HCT116 (cell line): ENCODE data around the gene TENT5A. TPM values are rescaled to one million over a fixed set of nuclear protein-coding genes. Genes with fewer than 3 reads are reported as not detected.

Experiments used
- ATAC-seq: fragments of 200-7000 bp; cut with Tn5 transposase; 2 replicates; pipeline ENCODE4 v1.9.1; 2020; ENCODE audit warnings: mild to moderate bottlenecking, moderate library complexity
- BruUV-seq: library from RNA; stranded (reverse); fragments of 400-500 nt; replicated peaks from 2 replicates; lab custom pipeline; 2021; lab: Mats Ljungman, UMichigan
- CTCF ChIA-PET: fragments of 300-600 bp; sonication (Branson Sonifier 250); formaldehyde crosslinking; loops from one replicate; lab custom pipeline; 2021; ENCODE audit warnings: antibody characterized with exemption; lab: Charles Lee
- POLR2A ChIA-PET: fragments of 300-600, 350-600 bp; sonication (Branson Sonifier 250); formaldehyde crosslinking; loops from one replicate; lab custom pipeline; 2021; ENCODE audit warnings: antibody characterized with exemption; lab: Charles Lee
- RAD21 ChIA-PET, 2 experiments: fragments of 300-600 bp; sonication (Branson Sonifier 250); formaldehyde crosslinking; loops; one replicate each; lab custom pipeline; 2023; ENCODE audit warnings: low total read pairs in 2 of 2; ENCODE audit not compliant: uncharacterized antibody in 2 of 2, unreplicated experiment in 2 of 2, low non-redundant PET in 1 of 2; lab: Charles Lee
- DNase-seq: peaks from one replicate; pipeline ENCODE4 v3.0.0-alpha.2; 2010; ENCODE audit warnings: low read depth, low spot score
- H2AFZ ChIP-seq: fragments of 200-600 bp; shearing (Covaris generic), sonication (generic); 2 replicates; pipeline ENCODE4 v1.6.1; 2017; ENCODE audit warnings: low read depth, mixed run types, mixed read lengths, antibody characterized with exemption, low read length; ENCODE audit not compliant: poor library complexity, severe bottlenecking
- H3K27ac ChIP-seq: 2 replicates; pipeline ENCODE4 v1.5.1; 2012; ENCODE audit warnings: low read depth, low read length
- H3K27me3 ChIP-seq: fragments of 200-600 bp; sonication (generic); 2 replicates; pipeline ENCODE4 v1.6.1; 2016; ENCODE audit warnings: mixed run types, low read length, mixed read lengths; ENCODE audit not compliant: insufficient read depth
- H3K36me3 ChIP-seq, 2 experiments: fragments of 200-500 bp in 1 of 2; fragments of 200-600 bp in 1 of 2; sonication (Bioruptor generic) in 1 of 2; sonication (generic) in 1 of 2; 2 replicates each; pipeline versions ENCODE4 v1.5.1 to v1.6.1; 2014 to 2016; ENCODE audit warnings: low read length in 2 of 2, inconsistent platforms in 1 of 2, mixed read lengths in 1 of 2, mixed run types in 1 of 2; ENCODE audit not compliant: insufficient read depth in 2 of 2, control insufficient read depth in 1 of 2
- H3K4me1 ChIP-seq, 2 experiments: fragments of 200-600 bp in 1 of 2; sonication (generic) in 1 of 2; 2 replicates each; pipeline versions ENCODE4 v1.5.1 to v1.6.1; 2012 to 2017; ENCODE audit warnings: low read length in 2 of 2, inconsistent platforms in 1 of 2, mild to moderate bottlenecking in 1 of 2, mixed read lengths in 1 of 2, mixed run types in 1 of 2, moderate library complexity in 1 of 2; ENCODE audit not compliant: insufficient read depth in 2 of 2, control insufficient read depth in 1 of 2
- H3K4me2 ChIP-seq: fragments of 200-600 bp; sonication (generic); 2 replicates; pipeline ENCODE4 v1.6.1; 2017; ENCODE audit warnings: mixed run types, low read length, mixed read lengths
- H3K4me3 ChIP-seq, 2 experiments: fragments of 200-600 bp in 1 of 2; sonication (generic) in 1 of 2; replicated peaks in 1 of 2; 2 replicates each; pipeline ENCODE4 v1.5.1; 2011 to 2016; ENCODE audit warnings: low read length in 2 of 2, control low read depth in 1 of 2, low read depth in 1 of 2, mild to moderate bottlenecking in 1 of 2, mixed read lengths in 1 of 2, mixed run types in 1 of 2
- H3K79me2 ChIP-seq: fragments of 200-600 bp; sonication (generic); 2 replicates; pipeline ENCODE4 v1.6.1; 2017; ENCODE audit warnings: mild to moderate bottlenecking, mixed run types, low read length, moderate library complexity, mixed read lengths; ENCODE audit not compliant: insufficient read depth
- H3K9ac ChIP-seq: fragments of 200-600 bp; sonication (generic); 2 replicates; pipeline ENCODE4 v1.6.1; 2016; ENCODE audit warnings: low read length, mixed read lengths
- H3K9me2 ChIP-seq: fragments of 200-600 bp; sonication (generic), shearing (Covaris generic); 2 replicates; pipeline ENCODE4 v1.6.1; 2017; ENCODE audit warnings: mixed run types, mild to moderate bottlenecking, moderate library complexity; ENCODE audit not compliant: insufficient read depth
- H3K9me3 ChIP-seq, 2 experiments: fragments of 200-500 bp in 1 of 2; fragments of 200-600 bp in 1 of 2; sonication (Bioruptor generic) in 1 of 2; sonication (generic) in 1 of 2; 2 replicates each; pipeline ENCODE4 v1.6.1; 2014 to 2017; ENCODE audit warnings: low read length in 2 of 2, mixed read lengths in 2 of 2, inconsistent platforms in 1 of 2, low read depth in 1 of 2, mild to moderate bottlenecking in 1 of 2, mixed run types in 1 of 2, moderate library complexity in 1 of 2; ENCODE audit not compliant: control insufficient read depth in 1 of 2, insufficient read depth in 1 of 2
- H4K20me1 ChIP-seq: fragments of 200-600 bp; sonication (generic), shearing (Covaris generic); 2 replicates; pipeline ENCODE4 v1.6.1; 2017; ENCODE audit warnings: mixed run types, mild to moderate bottlenecking, moderate library complexity; ENCODE audit not compliant: insufficient read depth
- CEBPB ChIP-seq: IDR thresholded peaks from 2 replicates; pipeline ENCODE4 v1.6.1; 2012; ENCODE audit warnings: low read depth
- EGR1 ChIP-seq: IDR thresholded peaks from 2 replicates; pipeline ENCODE4 v1.6.1; 2012; ENCODE audit warnings: low read depth
- ELF1 ChIP-seq: IDR thresholded peaks from 2 replicates; pipeline ENCODE4 v1.6.1; 2012; ENCODE audit warnings: low read depth, borderline replicate concordance
- EZH2phosphoT487 ChIP-seq: fragments of 200-600 bp; IDR thresholded peaks from 2 replicates; pipeline ENCODE4 v1.6.1; 2018; ENCODE audit warnings: antibody characterized with exemption, borderline replicate concordance
- JUND ChIP-seq: IDR thresholded peaks from 2 replicates; pipeline ENCODE4 v1.6.1; 2012
- POLR2A ChIP-seq: IDR thresholded peaks from 2 replicates; pipeline ENCODE4 v1.7.0; 2011; ENCODE audit warnings: borderline replicate concordance; ENCODE audit not compliant: insufficient read depth, insufficient read length; ENCODE audit errors: extremely low read depth
- RAD21 ChIP-seq: IDR thresholded peaks from 2 replicates; pipeline ENCODE4 v1.6.1; 2012; ENCODE audit warnings: low read depth, mild to moderate bottlenecking
- TCF7L2 ChIP-seq: IDR thresholded peaks from 2 replicates; pipeline ENCODE4 v1.7.0; 2011; ENCODE audit warnings: borderline replicate concordance, inconsistent platforms; ENCODE audit not compliant: insufficient read depth, insufficient read length; ENCODE audit errors: extremely low read depth
- ZFX ChIP-seq: fragments of 450-650 bp; IDR thresholded peaks from 2 replicates; pipeline ENCODE4 v1.6.1; 2017
- ZNF274 ChIP-seq: fragments of 200-500 bp; sonication (Bioruptor generic); IDR thresholded peaks from 2 replicates; pipeline ENCODE4 v1.6.1; 2014; ENCODE audit warnings: mild to moderate bottlenecking, low read depth, low read length, inconsistent platforms
- intact Hi-C: fragments of 100-400 bp; cut with micrococcal nuclease; formaldehyde crosslinking; loops from 2 replicates; pipeline ENCODE4 v1.10.0; 2022
- total RNA-seq: library from RNA; stranded (reverse); gene quantifications from one replicate; pipeline ENCODE4 v1.2.1, GENCODE V29; 2021; ENCODE audit not compliant: unreplicated experiment
- TF ChIP-seq, protein P1 (sequence below): IDR thresholded peaks from 2 replicates; pipeline ENCODE4 v1.6.1; 2012
- TF ChIP-seq, protein P2 (sequence below): IDR thresholded peaks from 2 replicates; pipeline ENCODE4 v1.6.1; 2012
- TF ChIP-seq, protein P3 (sequence below): IDR thresholded peaks from 2 replicates; pipeline ENCODE4 v1.6.1; 2012; ENCODE audit warnings: low read depth

The TENT5A gene
- total RNA-seq, 1 experiment from 2014 or later = 11.2 TPM

DNA sequence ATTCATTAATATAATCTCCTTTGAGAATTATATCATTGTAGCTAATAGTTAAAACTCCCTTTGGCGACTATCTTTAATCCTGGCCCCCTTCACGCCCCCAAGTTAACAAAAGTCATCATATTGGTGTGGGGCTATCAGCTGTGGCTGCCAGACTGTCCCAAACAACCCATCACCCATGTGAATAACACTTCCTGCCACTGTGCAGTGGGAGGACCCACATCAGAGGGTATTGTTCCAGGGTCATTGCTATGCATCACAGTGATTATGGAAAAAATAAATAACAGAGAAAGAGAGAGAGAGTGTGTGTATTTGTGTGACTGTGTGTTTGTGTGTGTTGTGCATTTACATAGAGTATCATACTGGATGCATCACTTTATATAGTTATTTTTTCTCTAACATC is 39.3 kb upstream of the TENT5A start:
- no peak for ATAC-seq
- no peak for TF ChIP-seq ZNF274
- no peak for TF ChIP-seq CEBPB
- no peak for TF ChIP-seq ELF1
- TF ChIP-seq RAD21 = no peak
- no peak for TF ChIP-seq POLR2A
- no peak for TF ChIP-seq TCF7L2
- TF ChIP-seq, all 23 proteins: peak for 0
- no peak overlapping the region for H3K9ac ChIP-seq
- ChIA-PET POLR2A (no interaction called here), RAD21 (no interaction called here), CTCF (no interaction called here)
- DNase-seq = no peak
- no TSS peak for BruUV-seq
- no peaks in the 10 kb centered on the region for H3K9me2 ChIP-seq
- H3K27ac ChIP-seq = no peak overlapping the region
- H4K20me1 ChIP-seq = no peaks in the 10 kb centered on the region
- H3K9me3 ChIP-seq = no peaks in the 10 kb centered on the region
- H3K4me3 ChIP-seq = no peak overlapping the region
- no peaks in the 10 kb centered on the region for H3K4me1 ChIP-seq
- H3K36me3 ChIP-seq = no peaks in the 10 kb centered on the region
- intact Hi-C loops = no loop called here
- H2AFZ ChIP-seq = no peak overlapping the region
- no peak overlapping the region for H3K4me2 ChIP-seq
- H3K27me3 ChIP-seq = no peaks in the 10 kb centered on the region
- no peaks in the 10 kb centered on the region for H3K79me2 ChIP-seq

DNA sequence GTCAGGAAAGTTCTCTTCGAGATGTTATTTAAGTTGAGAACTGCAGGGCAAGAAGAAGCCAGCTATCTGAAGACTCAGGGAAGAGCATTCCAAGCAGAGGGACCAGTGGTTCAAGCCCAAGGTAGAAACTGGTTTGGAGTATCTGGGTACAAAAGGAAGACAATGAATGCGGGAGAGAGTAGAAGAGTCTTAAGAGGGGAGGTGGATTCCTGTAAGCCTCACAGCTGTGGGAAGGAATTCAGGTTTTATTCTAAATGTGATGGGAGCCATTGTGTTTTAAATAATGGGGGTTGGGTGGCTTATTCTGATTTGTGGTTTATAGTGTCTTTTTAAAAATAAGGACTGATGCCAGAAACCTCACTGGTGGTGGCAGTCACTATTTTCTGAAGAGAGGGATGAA is 37.6 kb upstream of the TENT5A start:
- RAD21 ChIA-PET = no interaction called here
- Histone ChIP-seq H2AFZ (no peak overlapping the region), H3K27ac (no peak overlapping the region), H3K4me3 (no peak overlapping the region), H3K9me2 (no peaks in the 10 kb centered on the region), H3K9me3 (no peaks in the 10 kb centered on the region), H3K79me2 (no peaks in the 10 kb centered on the region), H3K9ac (no peak overlapping the region), H3K27me3 (no peaks in the 10 kb centered on the region), H3K4me2 (no peak overlapping the region), H4K20me1 (no peaks in the 10 kb centered on the region)
- intact Hi-C loops = no loop called here
- POLR2A ChIA-PET = no interaction called here
- BruUV-seq = no TSS peak
- CTCF ChIA-PET = no interaction called here
- DNase-seq = no peak
- TF ChIP-seq POLR2A (no peak), EGR1 (no peak), ZFX (no peak), EZH2phosphoT487 (no peak), JUND (no peak), ELF1 (no peak), RAD21 (no peak), TCF7L2 (no peak)
- TF ChIP-seq, protein P1, sequence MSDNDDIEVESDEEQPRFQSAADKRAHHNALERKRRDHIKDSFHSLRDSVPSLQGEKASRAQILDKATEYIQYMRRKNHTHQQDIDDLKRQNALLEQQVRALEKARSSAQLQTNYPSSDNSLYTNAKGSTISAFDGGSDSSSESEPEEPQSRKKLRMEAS = no peak
- TF ChIP-seq, protein P2, sequence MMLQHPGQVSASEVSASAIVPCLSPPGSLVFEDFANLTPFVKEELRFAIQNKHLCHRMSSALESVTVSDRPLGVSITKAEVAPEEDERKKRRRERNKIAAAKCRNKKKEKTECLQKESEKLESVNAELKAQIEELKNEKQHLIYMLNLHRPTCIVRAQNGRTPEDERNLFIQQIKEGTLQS = no peak
- TF ChIP-seq, protein P3, sequence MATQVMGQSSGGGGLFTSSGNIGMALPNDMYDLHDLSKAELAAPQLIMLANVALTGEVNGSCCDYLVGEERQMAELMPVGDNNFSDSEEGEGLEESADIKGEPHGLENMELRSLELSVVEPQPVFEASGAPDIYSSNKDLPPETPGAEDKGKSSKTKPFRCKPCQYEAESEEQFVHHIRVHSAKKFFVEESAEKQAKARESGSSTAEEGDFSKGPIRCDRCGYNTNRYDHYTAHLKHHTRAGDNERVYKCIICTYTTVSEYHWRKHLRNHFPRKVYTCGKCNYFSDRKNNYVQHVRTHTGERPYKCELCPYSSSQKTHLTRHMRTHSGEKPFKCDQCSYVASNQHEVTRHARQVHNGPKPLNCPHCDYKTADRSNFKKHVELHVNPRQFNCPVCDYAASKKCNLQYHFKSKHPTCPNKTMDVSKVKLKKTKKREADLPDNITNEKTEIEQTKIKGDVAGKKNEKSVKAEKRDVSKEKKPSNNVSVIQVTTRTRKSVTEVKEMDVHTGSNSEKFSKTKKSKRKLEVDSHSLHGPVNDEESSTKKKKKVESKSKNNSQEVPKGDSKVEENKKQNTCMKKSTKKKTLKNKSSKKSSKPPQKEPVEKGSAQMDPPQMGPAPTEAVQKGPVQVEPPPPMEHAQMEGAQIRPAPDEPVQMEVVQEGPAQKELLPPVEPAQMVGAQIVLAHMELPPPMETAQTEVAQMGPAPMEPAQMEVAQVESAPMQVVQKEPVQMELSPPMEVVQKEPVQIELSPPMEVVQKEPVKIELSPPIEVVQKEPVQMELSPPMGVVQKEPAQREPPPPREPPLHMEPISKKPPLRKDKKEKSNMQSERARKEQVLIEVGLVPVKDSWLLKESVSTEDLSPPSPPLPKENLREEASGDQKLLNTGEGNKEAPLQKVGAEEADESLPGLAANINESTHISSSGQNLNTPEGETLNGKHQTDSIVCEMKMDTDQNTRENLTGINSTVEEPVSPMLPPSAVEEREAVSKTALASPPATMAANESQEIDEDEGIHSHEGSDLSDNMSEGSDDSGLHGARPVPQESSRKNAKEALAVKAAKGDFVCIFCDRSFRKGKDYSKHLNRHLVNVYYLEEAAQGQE = no peak
- TF ChIP-seq, all 23 proteins: peak for 0
- H3K4me1 ChIP-seq = peaks cover 0 to 3% of the 10 kb centered on the region in 2 experiments; a peak in 1 of 4 replicates
- H3K36me3 ChIP-seq = no peaks in the 10 kb centered on the region
- no peak for ATAC-seq
